A549 (cell line): ENCODE results near the gene PALLD. TPM values are rescaled to one million over a fixed set of nuclear protein-coding genes. Genes with fewer than 3 reads are reported as not detected.

ENCODE experiments used
- ATAC-seq, 2 experiments: fragments of 200-7000 bp in 1 of 2; fragments of >200 bp in 1 of 2; cut with Nextera tagmentation in 1 of 2; cut with Tn5 transposase in 1 of 2; 3 replicates each; pipeline versions ENCODE4 v1.8.0 to v1.9.1; 2018 to 2020; ENCODE audit warnings: mild to moderate bottlenecking in 1 of 2, moderate library complexity in 1 of 2
- CTCF ChIA-PET: fragments of 300-600 bp; sonication (Branson Sonifier 250); formaldehyde crosslinking; extraction: SDS; loops from one replicate; lab custom pipeline; 2021; ENCODE audit warnings: antibody characterized with exemption, inconsistent platforms; lab: Yijun Ruan, JAX
- POLR2A ChIA-PET: fragments of 350-600 bp; formaldehyde crosslinking; extraction: SDS; loops from one replicate; lab custom pipeline; 2021; ENCODE audit warnings: antibody characterized with exemption, inconsistent platforms; lab: Yijun Ruan, JAX
- DNase-seq, 2 experiments: peaks; one replicate each; pipeline versions ENCODE4 v3.0.0 to v3.0.0-alpha.2; 2011 to 2016; ENCODE audit warnings: low read depth in 1 of 2, low spot score in 1 of 2
- FAIRE-seq: peaks from 2 replicates; lab custom pipeline; 2011; peaks lifted over from hg19 to GRCh38; lab: Jason Lieb, UNC
- H3K27ac ChIP-seq, 2 experiments: fragments of >200 bp; sonication (Bioruptor Twin); formaldehyde crosslinking; 3 replicates each; pipeline ENCODE4 v1.5.1; 2016 to 2017
- H3K4me1 ChIP-seq: fragments of >200 bp; sonication (Bioruptor Twin); formaldehyde crosslinking; 3 replicates; pipeline ENCODE4 v1.6.1; 2016
- H3K4me2 ChIP-seq: fragments of >200 bp; sonication (Bioruptor Twin); formaldehyde crosslinking; 3 replicates; pipeline ENCODE4 v1.6.1; 2016
- H3K4me3 ChIP-seq: fragments of >200 bp; sonication (Bioruptor Twin); formaldehyde crosslinking; 3 replicates; pipeline ENCODE4 v1.5.1; 2016
- H3K9me3 ChIP-seq: fragments of >200 bp; sonication (Bioruptor Twin); formaldehyde crosslinking; 3 replicates; pipeline ENCODE4 v1.6.1; 2016
- CBX8 ChIP-seq: fragments of 200-600 bp; sonication (generic); IDR thresholded peaks from 2 replicates; pipeline ENCODE4 v1.6.1; 2016
- CEBPB ChIP-seq, 2 experiments: fragments of >200 bp in 1 of 2; sonication (Bioruptor Twin) in 1 of 2; formaldehyde crosslinking in 1 of 2; IDR thresholded peaks; 2 replicates each; pipeline ENCODE4 v1.6.1; 2012 to 2016
- CHD2 ChIP-seq: fragments of 150-350 bp; IDR thresholded peaks from 2 replicates; pipeline ENCODE4 v1.6.1; 2014; ENCODE audit warnings: low read length; ENCODE audit not compliant: partially characterized antibody
- CHD4 ChIP-seq: fragments of 200-600 bp; sonication (generic); IDR thresholded peaks from 2 replicates; pipeline ENCODE4 v1.6.1; 2016; ENCODE audit warnings: antibody characterized with exemption, mild to moderate bottlenecking, borderline replicate concordance
- EP300 ChIP-seq, 2 experiments: fragments of >200 bp; sonication (Bioruptor Twin); formaldehyde crosslinking; IDR thresholded peaks; 2 replicates in 1 of 2; 3 replicates in 1 of 2; pipeline ENCODE4 v1.6.1; 2016 to 2017
- FOSB ChIP-seq: fragments of 250-450 bp; sonication (Bioruptor Pico); IDR thresholded peaks from 2 replicates; pipeline ENCODE4 v1.5.0; 2020; ENCODE audit warnings: mild to moderate bottlenecking, moderate library complexity
- FOXS1 ChIP-seq: fragments of 250-450 bp; sonication (Bioruptor Pico); IDR thresholded peaks from 2 replicates; pipeline ENCODE4 v1.5.0; 2020; ENCODE audit warnings: mild to moderate bottlenecking, moderate library complexity
- HOXA7 ChIP-seq: fragments of 250-450 bp; sonication (Bioruptor Pico); IDR thresholded peaks from 2 replicates; pipeline ENCODE4 v1.5.0; 2020; ENCODE audit warnings: mild to moderate bottlenecking, moderate library complexity
- JUN ChIP-seq, 2 experiments: fragments of >200 bp; sonication (Bioruptor Twin); formaldehyde crosslinking; IDR thresholded peaks; 2 replicates in 1 of 2; 3 replicates in 1 of 2; pipeline ENCODE4 v1.6.1; 2016 to 2017
- MAZ ChIP-seq: fragments of 150-350 bp; IDR thresholded peaks from 2 replicates; pipeline ENCODE4 v1.6.1; 2014; ENCODE audit warnings: antibody characterized with exemption, low read depth, low read length, borderline replicate concordance
- NFE2L2 ChIP-seq: fragments of 150-350 bp; conservative IDR thresholded peaks from 2 replicates; pipeline ENCODE4 v1.6.1; 2014; ENCODE audit warnings: low read length
- NPAS2 ChIP-seq: fragments of 250-450 bp; sonication (Bioruptor Pico); IDR thresholded peaks from 2 replicates; pipeline ENCODE4 v1.8.0; 2022; ENCODE audit warnings: mild to moderate bottlenecking, moderate library complexity, borderline replicate concordance
- POLR2A ChIP-seq: IDR thresholded peaks from 2 replicates; pipeline ENCODE4 v1.6.1; 2012; ENCODE audit warnings: mild to moderate bottlenecking, low read length
- POLR2AphosphoS2 ChIP-seq: conservative IDR thresholded peaks from 2 replicates; pipeline ENCODE4 v1.6.1; 2012; ENCODE audit warnings: low read length, improper control_type of control experiment, inconsistent platforms
- RARB ChIP-seq: fragments of 250-450 bp; sonication (Bioruptor Pico); IDR thresholded peaks from 2 replicates; pipeline ENCODE4 v1.8.0; 2021; ENCODE audit warnings: mild to moderate bottlenecking, moderate library complexity
- RNF2 ChIP-seq: fragments of 200-600 bp; sonication (generic); IDR thresholded peaks from 2 replicates; pipeline ENCODE4 v1.6.1; 2016; ENCODE audit warnings: low read depth, mild to moderate bottlenecking, antibody characterized with exemption, moderate library complexity, borderline replicate concordance
- SREBF2 ChIP-seq: fragments of 450-650 bp; IDR thresholded peaks from 2 replicates; pipeline ENCODE4 v1.6.1; 2014; ENCODE audit warnings: mild to moderate bottlenecking, moderate library complexity
- ZC3H11A ChIP-seq: fragments of 450-650 bp; IDR thresholded peaks from 2 replicates; pipeline ENCODE4 v1.6.1; 2014; ENCODE audit warnings: antibody characterized with exemption, mild to moderate bottlenecking
- ZFP36 ChIP-seq: fragments of 450-650 bp; IDR thresholded peaks from 2 replicates; pipeline ENCODE4 v1.6.1; 2014; ENCODE audit warnings: borderline replicate concordance; ENCODE audit not compliant: partially characterized antibody
- WGBS: methylation state at CpG from one replicate; pipeline ENCODE4 v1.1.6; 2017; ENCODE audit errors: missing lambda C conversion rate; 5-methylcytosine and 5-hydroxymethylcytosine counted together
- polyA plus RNA-seq, 4 experiments: library from polyadenylated mRNA; depleted of rRNA in 3 of 4; stranded (reverse); fragments of >200 nt; fragmentation: RNase III in 1 of 4; extraction: RNeasy Plus Mini Kit Qiagen cat#74134 plus additional on column Dnase treatment in 1 of 4; gene quantifications; 2 replicates in 3 of 4; 3 replicates in 1 of 4; pipeline ENCODE4 v1.2.3, GENCODE V29; 2011 to 2017
- TF ChIP-seq, protein P1 (sequence below): fragments of >200 bp; sonication (Bioruptor Twin); formaldehyde crosslinking; IDR thresholded peaks from 3 replicates; pipeline ENCODE4 v1.5.1; 2016
- TF ChIP-seq, protein P2 (sequence below): IDR thresholded peaks from 2 replicates; pipeline ENCODE4 v1.6.1; 2012; ENCODE audit warnings: low read depth, borderline replicate concordance
- TF ChIP-seq, protein P3 (sequence below): fragments of >200 bp; sonication (Bioruptor Twin); formaldehyde crosslinking; IDR thresholded peaks from 2 replicates; pipeline ENCODE4 v1.6.1; 2016
- TF ChIP-seq, protein P4 (sequence below): fragments of >200 bp; sonication (Bioruptor Twin); formaldehyde crosslinking; IDR thresholded peaks from 3 replicates; pipeline ENCODE4 v1.6.1; 2016
- TF ChIP-seq, protein P5 (sequence below): IDR thresholded peaks from 2 replicates; pipeline ENCODE4 v1.6.1; 2012
- TF ChIP-seq, protein P6 (sequence below): fragments of 450-650 bp; IDR thresholded peaks from 2 replicates; pipeline ENCODE4 v1.6.1; 2014; ENCODE audit warnings: antibody characterized with exemption

The PALLD gene
- polyA plus RNA-seq, 2 of the 4 experiments (the other 2 are of a cell fraction), result 88.8 to 113 TPM

DNA sequence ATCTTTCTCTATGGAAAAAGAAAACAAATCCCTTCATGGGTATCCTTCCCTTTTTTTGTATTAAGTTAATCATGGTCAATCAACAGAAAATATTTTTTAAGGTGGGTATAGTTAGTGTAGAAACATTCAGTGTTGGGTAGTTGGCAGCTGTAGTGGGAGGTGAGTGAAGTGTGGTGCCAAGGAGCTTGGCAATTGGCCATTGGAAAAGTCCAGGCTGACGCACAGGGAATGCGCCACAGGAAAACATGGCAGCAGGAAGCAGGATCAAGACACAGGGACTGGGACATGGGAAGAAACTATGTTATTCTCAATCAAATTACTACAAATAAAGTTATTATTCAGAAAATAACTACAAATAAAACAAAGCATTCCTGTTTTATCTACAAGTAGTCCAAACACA, 20.0 kb downstream of the PALLD start:
- no peak overlapping the region for H3K4me2 ChIP-seq
- CTCF ChIA-PET, result no interaction called here
- FAIRE-seq, result no peak

DNA sequence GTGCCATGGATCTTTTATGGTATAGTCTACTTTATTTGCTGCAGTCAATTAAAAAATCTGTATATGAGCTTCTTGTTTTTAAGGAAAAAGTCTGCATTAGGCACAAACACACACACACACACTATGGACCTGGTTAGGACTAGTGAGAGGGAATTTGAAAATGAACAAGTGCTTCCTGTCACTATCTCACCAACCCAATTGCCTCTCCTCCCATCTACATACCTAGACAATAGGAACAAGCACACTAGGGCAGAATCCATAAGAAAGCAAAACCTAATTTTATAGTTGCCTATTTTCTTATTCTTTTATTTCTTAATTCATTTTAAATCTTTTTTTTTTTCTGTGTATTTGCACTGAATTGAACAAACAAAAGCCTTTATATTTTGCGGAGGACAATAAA, 22.7 kb downstream of the PALLD start:
- CTCF ChIA-PET, result interaction anchor here (1.2 kb wide), 1 partner anchor 15 kb away, joined by 4 read pairs; no protein-coding TSS in a partner anchor
- ATAC-seq (no peak), DNase-seq (no peak), FAIRE-seq (no peak)
- no peak overlapping the region for H3K4me2 ChIP-seq
- POLR2A ChIA-PET, result no interaction called here
- H3K4me3 ChIP-seq, result no peak overlapping the region
- H3K9me3 ChIP-seq, result no peaks in the 10 kb centered on the region; the same call in 2 of the 3 replicates
- peaks cover 37% of the 10 kb centered on the region for H3K4me1 ChIP-seq
- WGBS, result 96% methylated on average over 1 of the region's 1 CpG
- 0 out of 6 replicates have a peak overlapping the region, but pooled peaks of 1 of the 2 experiments have one; percentile 29 for H3K27ac ChIP-seq
- TF ChIP-seq CEBPB (IDR thresholded peaks at IDR 0.05), result no peak
- TF ChIP-seq FOXS1 (CRISPR knock-in tag), result no peak
- TF ChIP-seq RNF2, result no peak
- no peak for TF ChIP-seq JUN (IDR thresholded peaks at IDR 0.05)
- no peak for TF ChIP-seq HOXA7 (CRISPR knock-in tag)
- TF ChIP-seq, protein P1, sequence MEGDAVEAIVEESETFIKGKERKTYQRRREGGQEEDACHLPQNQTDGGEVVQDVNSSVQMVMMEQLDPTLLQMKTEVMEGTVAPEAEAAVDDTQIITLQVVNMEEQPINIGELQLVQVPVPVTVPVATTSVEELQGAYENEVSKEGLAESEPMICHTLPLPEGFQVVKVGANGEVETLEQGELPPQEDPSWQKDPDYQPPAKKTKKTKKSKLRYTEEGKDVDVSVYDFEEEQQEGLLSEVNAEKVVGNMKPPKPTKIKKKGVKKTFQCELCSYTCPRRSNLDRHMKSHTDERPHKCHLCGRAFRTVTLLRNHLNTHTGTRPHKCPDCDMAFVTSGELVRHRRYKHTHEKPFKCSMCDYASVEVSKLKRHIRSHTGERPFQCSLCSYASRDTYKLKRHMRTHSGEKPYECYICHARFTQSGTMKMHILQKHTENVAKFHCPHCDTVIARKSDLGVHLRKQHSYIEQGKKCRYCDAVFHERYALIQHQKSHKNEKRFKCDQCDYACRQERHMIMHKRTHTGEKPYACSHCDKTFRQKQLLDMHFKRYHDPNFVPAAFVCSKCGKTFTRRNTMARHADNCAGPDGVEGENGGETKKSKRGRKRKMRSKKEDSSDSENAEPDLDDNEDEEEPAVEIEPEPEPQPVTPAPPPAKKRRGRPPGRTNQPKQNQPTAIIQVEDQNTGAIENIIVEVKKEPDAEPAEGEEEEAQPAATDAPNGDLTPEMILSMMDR, result no peak
- no peak for TF ChIP-seq NPAS2
- TF ChIP-seq CBX8, result no peak
- TF ChIP-seq, protein P2, sequence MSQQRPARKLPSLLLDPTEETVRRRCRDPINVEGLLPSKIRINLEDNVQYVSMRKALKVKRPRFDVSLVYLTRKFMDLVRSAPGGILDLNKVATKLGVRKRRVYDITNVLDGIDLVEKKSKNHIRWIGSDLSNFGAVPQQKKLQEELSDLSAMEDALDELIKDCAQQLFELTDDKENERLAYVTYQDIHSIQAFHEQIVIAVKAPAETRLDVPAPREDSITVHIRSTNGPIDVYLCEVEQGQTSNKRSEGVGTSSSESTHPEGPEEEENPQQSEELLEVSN, result no peak
- no peak for TF ChIP-seq RARB
- no peak for TF ChIP-seq CHD4
- TF ChIP-seq, protein P3, sequence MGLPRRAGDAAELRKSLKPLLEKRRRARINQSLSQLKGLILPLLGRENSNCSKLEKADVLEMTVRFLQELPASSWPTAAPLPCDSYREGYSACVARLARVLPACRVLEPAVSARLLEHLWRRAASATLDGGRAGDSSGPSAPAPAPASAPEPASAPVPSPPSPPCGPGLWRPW, result no peak
- TF ChIP-seq ZC3H11A, result no peak
- no peak for TF ChIP-seq POLR2A
- TF ChIP-seq POLR2AphosphoS2, result no peak
- TF ChIP-seq ZFP36, result no peak
- no peak for TF ChIP-seq SREBF2

More for the DNA sequence above, 20.0 kb downstream of the PALLD start:
- Histone ChIP-seq H3K4me1 (peaks cover 15% of the 10 kb centered on the region), H3K27ac (0 out of 6 replicates have a peak overlapping the region, but pooled peaks of 1 of the 2 experiments have one; percentile 45), H3K9me3 (no peaks in the 10 kb centered on the region; the same call in 2 of the 3 replicates), H3K4me3 (no peak overlapping the region)
- POLR2A ChIA-PET, result no interaction called here
- DNase-seq (no peak), ATAC-seq (no peak)
- no peak for TF ChIP-seq CHD4
- TF ChIP-seq CEBPB (IDR thresholded peaks at IDR 0.05), result no peak
- no peak for TF ChIP-seq NPAS2
- no peak for TF ChIP-seq CHD2
- TF ChIP-seq, protein P4, sequence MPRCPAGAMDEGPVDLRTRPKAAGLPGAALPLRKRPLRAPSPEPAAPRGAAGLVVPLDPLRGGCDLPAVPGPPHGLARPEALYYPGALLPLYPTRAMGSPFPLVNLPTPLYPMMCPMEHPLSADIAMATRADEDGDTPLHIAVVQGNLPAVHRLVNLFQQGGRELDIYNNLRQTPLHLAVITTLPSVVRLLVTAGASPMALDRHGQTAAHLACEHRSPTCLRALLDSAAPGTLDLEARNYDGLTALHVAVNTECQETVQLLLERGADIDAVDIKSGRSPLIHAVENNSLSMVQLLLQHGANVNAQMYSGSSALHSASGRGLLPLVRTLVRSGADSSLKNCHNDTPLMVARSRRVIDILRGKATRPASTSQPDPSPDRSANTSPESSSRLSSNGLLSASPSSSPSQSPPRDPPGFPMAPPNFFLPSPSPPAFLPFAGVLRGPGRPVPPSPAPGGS, result no peak
- TF ChIP-seq EP300 (IDR thresholded peaks at IDR 0.05), result no peak
- TF ChIP-seq MAZ, result no peak
- 83% methylated on average over 2 of the region's 2 CpGs for WGBS

DNA sequence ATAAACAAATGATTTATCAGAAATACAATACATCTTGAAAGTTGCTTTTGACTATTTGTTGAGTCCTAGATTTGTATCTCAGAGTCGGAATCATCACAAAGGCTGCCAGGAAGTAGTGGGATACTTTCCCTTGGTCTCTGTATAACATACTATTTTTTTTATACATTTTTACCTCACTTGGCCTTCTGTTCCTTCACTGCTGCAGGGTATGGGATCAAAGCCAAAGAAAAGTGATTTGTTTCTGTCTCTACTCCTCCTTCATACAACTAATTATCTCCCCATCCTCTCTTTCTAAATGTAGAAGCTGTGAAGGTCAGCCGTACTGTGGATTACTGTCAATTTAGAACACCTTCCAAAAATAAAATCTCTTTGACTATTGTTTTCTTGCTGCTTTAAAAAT, 24.9 kb downstream of the PALLD start:
- peak overlapping the region; percentile 19 to 67; a peak in 3 of 6 replicates for H3K27ac ChIP-seq
- H3K4me1 ChIP-seq, result peaks cover 36% of the 10 kb centered on the region
- POLR2A ChIA-PET, result interaction anchor here (1.1 kb wide), 1 partner anchor 42 kb away, joined by 4 read pairs; the partner anchor contains the start of gene DDX60L
- FAIRE-seq (no peak), ATAC-seq (no peak), DNase-seq (no peak)
- CTCF ChIA-PET, result no interaction called here
- no peaks in the 10 kb centered on the region; the same call in 2 of the 3 replicates for H3K9me3 ChIP-seq
- H3K4me2 ChIP-seq, result peak overlapping the region; percentile 43; the same call in 2 of the 3 replicates
- no peak overlapping the region for H3K4me3 ChIP-seq
- TF ChIP-seq, protein P5, sequence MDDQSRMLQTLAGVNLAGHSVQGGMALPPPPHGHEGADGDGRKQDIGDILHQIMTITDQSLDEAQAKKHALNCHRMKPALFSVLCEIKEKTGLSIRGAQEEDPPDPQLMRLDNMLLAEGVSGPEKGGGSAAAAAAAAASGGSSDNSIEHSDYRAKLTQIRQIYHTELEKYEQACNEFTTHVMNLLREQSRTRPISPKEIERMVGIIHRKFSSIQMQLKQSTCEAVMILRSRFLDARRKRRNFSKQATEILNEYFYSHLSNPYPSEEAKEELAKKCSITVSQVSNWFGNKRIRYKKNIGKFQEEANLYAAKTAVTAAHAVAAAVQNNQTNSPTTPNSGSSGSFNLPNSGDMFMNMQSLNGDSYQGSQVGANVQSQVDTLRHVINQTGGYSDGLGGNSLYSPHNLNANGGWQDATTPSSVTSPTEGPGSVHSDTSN, result no peak
- TF ChIP-seq, protein P1, result no peak
- TF ChIP-seq, protein P6, sequence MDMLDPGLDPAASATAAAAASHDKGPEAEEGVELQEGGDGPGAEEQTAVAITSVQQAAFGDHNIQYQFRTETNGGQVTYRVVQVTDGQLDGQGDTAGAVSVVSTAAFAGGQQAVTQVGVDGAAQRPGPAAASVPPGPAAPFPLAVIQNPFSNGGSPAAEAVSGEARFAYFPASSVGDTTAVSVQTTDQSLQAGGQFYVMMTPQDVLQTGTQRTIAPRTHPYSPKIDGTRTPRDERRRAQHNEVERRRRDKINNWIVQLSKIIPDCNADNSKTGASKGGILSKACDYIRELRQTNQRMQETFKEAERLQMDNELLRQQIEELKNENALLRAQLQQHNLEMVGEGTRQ, result no peak
- TF ChIP-seq POLR2AphosphoS2 (no peak), FOSB (CRISPR knock-in tag) (no peak), NFE2L2 (no peak), EP300 (IDR thresholded peaks at IDR 0.05) (no peak)
- TF ChIP-seq, protein P4, result no peak
- WGBS, result 46% methylated on average over 2 of the region's 2 CpGs
